ENCODE measurements around the gene NIPAL1. TPM values are rescaled to one million over a fixed set of nuclear protein-coding genes. Genes with fewer than 3 reads are reported as not detected.

NIPAL1 gene
- total RNA-seq, result 0.54 and 1.6 TPM in 2 replicates

GRCh38 chr4:48016141-48017107, at the start of gene NIPAL1, which contains the start of gene CNGA1:
TSS of gene NIPAL1 (plus strand) at chr4:48016772. CDS start at chr4:48016840, 68 bp downstream.
TSS of gene CNGA1 (minus strand) at chr4:48016681. CDS start at chr4:47952689, 63,992 bp downstream.

Other genes with a start within 250 kb of the NIPAL1 start
- not detected in 2 replicates for gene CORIN, start 178.7 kb upstream of the NIPAL1 start, total RNA-seq
- 6.7 and 7.6 TPM in 2 replicates for gene NFXL1, start 102.2 kb upstream of the NIPAL1 start, total RNA-seq
- not detected in 2 replicates for gene CNGA1, start 91 bp upstream of the NIPAL1 start, total RNA-seq
- not detected in 2 replicates for gene TXK, start 117.5 kb downstream of the NIPAL1 start, total RNA-seq